Skeletal muscle cell (primary cell): Measurements from ENCODE around the gene ACAD8.
"Not testable (repeated sequence)": the region's sequence is repeated elsewhere in the genome, so short reads cannot be mapped to it uniquely, and the experiment has no call there.

Experiments
- DNase-seq: peaks from one replicate; pipeline ENCODE4 v3.0.0-alpha.2; 2010; ENCODE audit warnings: low read depth
- H3K4me3 ChIP-seq: 2 replicates; pipeline ENCODE4 v1.5.1; 2011; ENCODE audit warnings: low read depth, mild to moderate bottlenecking, control low read depth, low read length, moderate library complexity

ACAD8 gene

DNA sequence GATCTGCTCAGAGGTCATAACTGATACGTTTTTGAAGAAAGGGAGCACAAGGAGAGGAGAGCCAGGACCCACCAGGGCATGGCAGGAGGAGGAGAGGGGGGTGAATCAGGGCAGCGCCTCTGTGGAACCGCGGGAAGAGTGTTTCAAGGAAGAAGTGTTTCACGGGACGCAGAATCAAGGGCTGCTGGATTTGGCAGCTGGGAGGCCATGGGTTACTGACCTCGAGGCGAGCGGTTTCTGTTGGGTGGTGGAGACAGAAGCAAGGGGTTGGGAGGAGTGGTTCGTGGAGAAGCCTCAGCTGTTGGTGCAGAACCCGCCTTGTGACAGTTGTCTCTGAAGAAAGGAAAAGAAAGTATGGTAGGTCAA, 15.8 kb upstream of the ACAD8 start:
- no peak overlapping the region for H3K4me3 ChIP-seq
- no peak for DNase-seq

DNA sequence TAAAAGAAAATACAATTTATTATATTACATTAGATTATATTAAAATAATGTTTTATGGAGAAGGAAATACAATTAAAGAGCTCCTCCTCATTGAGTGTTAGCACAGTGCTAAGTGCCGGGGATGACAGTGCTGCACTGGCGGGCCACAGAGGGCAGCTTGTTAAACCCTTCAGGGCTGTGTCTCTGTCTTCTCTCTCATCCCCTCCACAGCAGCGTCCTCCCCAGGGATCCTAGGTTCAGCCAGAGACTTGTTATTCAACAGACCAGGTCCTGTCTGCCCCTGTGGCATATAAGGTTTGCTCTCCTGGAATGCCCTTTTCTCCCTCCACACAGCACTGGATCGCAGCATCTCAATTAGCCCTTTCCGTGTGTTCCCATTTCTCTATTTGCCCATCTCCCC, 14.4 kb upstream of the ACAD8 start:
- no peak overlapping the region for H3K4me3 ChIP-seq
- DNase-seq = no peak

DNA sequence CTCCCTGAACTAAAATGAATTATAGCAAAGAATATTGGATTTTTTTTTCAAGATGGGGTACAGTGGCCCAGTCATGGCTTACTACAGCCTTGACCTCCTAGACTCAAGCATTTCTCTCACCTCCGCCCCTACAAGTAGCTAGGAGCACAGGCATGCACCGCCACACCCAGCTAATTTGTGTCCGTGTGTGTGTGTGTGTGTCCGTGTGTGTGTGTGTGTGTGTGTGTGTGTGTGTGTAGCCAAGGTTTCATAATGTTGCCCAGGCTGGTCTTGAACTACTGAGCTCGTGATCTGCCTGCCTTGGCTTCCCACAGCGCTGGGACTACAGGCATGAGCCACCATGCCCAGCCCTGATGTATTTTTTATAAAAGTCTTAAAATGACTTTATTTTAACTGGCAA, 12.8 kb upstream of the ACAD8 start:
- DNase-seq = no peak
- no peak overlapping the region for H3K4me3 ChIP-seq

DNA sequence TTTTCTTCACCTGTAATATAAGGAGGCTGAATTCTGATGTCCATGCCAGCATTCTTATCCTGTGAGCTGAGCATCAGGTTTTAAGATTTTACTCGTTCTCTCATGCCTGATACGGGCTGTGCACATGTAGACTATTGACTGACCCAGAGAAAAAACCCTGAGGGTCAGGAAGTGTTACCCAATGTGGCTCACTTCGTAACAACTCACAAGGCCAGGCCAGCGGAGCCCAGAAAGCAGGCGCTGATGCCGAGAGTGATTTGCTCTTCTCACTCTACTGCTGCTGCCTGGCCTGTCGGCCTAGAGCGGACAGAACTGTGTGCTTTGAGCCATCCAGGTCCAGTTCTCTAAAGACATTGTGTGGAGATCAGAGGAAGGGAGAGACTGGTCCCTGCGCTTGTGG, 11.0 kb upstream of the ACAD8 start:
- no peak for DNase-seq

DNA sequence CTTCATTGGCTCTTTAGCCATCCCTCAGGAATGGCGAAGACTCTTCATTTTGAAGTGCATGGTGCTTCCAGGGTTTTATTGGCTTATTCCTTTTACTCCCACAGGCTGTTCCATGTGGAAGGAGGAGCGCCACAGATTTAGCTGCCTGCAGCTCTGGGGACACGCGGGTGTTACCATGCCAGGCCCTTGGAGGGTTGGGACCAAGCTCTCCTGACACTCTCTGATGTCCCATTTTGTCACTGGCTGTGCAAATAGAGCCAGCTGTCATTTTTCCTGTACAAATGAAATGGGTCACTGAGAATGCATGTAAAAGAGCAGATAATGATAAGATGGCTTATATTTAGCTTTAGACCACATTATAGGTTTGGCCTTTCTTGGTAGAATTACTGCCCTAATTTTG, 9.5 kb upstream of the ACAD8 start:
- no peak for DNase-seq
- H3K4me3 ChIP-seq = no peak overlapping the region

More for the DNA sequence above, 11.0 kb upstream of the ACAD8 start:
- no peak overlapping the region for H3K4me3 ChIP-seq

DNA sequence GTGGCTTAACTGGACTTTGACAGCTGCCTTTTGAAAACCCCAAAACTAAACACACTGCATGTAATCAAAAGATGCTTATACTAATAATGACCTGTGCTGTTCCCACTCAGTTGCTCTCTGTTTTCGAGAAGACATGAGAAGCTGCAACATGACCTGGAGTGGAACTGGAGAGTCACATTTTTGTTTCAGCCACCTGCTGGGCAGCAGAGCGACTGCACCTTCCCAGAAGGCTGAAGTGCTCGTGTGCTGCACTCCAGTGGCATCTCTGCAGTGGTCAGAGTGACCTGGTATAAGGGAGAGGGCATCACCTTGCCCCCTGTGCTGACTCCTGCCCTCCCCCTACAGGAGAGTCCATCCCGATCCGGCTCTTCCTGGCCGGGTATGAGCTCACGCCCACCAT, 8.8 kb upstream of the ACAD8 start:
- DNase-seq = no peak
- H3K4me3 ChIP-seq = no peak overlapping the region

DNA sequence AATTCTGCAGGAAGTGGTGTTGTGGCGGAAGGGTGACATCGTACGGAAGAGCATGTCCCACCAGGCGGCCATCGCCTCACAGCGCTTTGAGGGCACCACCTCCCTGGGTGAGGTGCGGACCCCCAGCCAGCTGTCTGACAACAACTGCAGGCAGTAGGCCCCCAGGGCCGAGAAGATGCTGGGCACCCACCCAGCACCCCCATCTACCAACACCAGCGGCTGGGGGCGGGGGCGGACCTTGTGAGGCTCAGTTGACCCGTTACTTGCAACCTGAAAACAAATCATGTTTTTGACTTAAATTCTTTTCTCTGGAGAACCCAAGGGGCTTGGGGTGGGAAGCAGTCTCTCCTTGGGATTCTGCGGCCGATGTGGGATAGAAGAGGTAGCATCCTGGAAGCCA, 7.9 kb upstream of the ACAD8 start:
- H3K4me3 ChIP-seq = no peak overlapping the region
- no peak for DNase-seq

DNA sequence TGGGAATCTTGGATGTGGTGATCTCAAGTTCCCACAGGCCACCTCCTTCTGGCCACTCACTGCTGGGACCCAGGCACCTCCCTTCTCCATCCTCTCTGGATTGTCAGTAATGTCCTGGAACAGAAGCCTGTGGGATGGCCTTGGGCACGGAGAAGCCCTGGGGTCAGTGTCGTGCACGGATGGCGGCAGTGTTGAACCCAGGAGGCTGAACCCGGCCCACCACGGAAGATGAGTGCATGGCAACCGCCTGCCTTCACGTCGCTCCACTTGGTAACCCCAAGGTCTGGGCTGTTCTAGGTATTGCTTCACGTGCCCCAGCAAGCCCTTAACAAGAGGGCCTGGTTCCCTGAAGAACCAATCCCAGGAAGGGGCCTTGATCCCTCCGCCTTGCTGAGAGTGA, 7.3 kb upstream of the ACAD8 start:
- DNase-seq = no peak
- H3K4me3 ChIP-seq = no peak overlapping the region

DNA sequence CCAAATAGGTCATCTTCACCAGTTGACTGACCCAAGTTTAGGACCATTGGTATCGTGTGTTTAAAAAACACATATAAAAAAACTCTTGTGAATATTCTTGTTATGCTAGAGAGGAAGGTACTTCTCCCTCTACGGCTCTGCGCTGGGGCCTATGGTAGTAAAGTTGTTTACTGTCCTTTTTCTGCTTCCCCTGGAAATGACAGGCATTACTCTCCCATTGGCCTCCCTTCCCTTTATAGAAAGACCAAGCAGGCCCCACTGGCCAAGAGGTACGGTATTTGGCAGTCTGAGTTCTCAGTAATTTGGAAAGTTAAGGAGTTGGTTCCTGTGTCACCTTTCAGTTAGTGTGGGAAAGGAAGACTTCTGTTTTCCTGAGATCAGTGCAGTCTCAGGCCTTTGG, 6.7 kb upstream of the ACAD8 start:
- no peak overlapping the region for H3K4me3 ChIP-seq
- DNase-seq = no peak

DNA sequence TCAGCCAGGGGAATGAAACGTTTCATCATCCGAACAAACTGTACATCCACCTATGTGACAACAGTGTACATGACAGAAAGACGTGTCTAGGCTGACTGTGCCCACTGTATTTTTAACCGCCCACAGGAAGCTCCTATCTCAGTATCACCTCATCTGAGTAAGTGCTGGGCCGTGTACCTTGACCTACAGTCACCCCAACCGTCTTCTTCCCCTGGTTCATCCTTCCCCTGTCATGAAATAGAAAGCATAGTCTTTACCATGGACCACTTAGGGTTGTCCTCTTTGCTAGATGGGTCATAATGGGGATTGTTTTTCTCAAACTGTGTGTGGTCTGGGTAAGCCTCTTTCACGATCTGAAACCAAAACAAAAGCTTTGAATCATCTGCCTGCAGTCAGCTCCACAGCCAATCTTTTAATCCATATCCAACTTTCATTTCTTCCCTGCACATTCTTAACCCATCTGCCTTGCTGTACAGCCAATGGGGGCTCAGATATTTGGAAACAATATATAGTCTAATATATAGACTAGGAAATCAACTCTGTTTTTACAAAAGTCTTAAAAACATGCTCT, 4.4 kb upstream of the ACAD8 start:
- no peak overlapping the region for H3K4me3 ChIP-seq
- no peak for DNase-seq

DNA sequence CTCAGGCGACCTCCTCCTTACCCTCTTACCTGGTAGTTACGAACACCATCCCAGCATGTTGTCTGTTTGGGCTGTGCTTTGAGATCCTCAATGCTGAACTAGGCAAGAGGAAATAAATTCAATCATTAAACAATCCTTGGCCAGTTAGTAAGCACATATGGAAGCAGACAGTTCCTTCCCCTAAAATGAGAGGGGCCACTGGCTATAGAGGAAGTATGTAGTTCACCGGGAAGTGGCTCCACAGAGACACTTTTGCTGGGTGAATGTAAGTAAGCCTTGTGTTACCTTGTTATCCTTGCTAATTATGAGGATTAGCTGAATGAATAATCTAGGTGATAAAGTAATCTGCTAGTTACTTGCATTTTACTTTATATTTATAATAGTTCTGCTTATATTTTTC, 3.1 kb upstream of the ACAD8 start:
- no peak overlapping the region for H3K4me3 ChIP-seq
- DNase-seq = no peak

DNA sequence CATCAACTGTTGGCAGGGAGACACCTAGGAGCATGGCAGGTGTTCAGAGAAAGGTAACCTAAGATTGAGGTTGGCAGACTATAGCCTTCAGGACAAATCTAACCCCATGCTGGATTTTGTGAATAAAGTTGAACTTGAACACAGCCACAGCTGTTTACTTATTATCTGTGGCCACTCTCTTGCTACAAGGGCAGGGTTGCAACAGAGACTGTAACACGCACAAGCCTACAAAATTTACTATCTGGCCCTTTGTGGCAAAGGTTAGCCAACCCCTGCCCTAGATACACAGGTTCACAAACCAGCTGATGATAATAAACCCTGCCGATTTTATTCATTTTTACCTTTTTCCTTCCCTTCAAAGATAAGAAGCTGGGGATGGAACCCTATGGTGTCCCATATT, 2.7 kb upstream of the ACAD8 start:
- DNase-seq = no peak
- H3K4me3 ChIP-seq = no peak overlapping the region

DNA sequence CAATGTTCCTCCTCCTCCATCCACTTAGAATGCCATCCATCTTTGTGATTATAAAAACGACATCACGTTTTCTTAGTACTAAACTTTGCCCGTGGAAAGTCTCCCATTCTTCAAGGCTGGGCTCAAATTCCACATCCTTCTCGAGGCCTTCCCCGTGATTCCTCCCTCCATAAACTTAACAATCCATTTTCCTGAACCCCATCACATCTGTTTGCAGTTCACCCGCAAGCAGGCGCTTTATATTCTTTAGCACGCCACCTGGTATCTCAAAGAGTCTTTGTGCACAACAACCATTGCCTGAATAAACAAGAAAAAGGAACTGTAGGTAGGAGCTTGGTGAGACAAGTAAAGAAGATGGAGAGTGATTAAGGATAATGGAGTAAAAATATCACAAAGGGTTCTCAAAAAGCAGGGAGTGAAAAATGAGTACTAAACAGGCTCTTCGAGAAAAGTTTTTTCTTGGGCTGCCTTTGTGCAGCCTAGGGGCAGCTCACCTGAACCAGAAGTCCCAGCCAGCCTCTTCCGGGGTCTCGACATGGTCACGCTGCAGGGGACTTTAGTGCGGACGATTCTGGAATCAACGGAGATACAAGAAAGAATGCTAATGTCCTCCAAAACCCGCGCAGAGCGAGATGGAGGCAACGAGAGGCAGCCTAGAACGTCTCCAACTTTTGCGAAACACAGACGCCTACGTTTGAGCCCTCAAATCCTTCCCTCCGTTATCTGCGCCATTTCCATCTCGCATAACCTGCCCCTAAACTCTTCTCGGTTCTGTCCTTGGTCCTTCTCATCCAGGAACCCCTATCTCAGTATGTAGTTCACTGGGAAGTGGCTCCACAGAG, 801 bp upstream of the ACAD8 start:
- H3K4me3 ChIP-seq = peak overlapping the region; percentile 92
- peak; percentile 26 for DNase-seq

DNA sequence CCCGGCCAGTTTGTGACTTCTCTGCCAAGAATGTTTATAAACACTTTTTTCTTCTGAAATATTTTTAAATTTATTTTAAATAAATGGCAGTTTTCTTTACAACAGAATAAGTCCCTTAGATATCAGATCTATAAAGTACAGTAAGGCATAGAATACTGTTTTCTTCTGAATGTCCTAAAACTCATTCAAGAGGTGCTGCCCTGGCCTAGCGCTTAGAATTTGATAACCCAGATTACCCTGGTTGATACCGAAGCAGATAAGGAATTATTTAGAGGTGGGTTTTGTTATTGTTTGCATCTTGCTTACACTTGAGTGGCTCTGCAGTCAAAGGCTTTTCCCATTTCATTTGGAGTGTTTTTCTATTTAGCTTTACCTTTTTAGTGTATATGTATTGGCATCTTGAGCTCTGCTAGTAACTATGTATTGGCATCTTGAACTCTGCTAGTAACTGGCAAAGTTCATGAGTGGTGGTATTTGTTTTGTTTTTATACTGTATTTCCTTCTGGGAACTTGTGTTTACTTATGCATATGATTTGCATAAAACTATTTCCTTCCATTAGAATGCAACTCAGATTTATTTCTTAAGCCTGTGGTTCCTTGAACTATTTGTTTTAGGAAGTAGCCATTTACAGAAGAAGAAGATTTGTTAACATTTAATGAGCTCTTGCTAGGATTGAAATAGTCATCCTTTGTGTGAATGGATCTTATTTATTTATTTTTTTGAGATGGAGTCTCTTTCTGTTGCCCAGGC, 1.2 kb downstream of the ACAD8 start:
- H3K4me3 ChIP-seq = peak overlapping the region; percentile 92
- no peak for DNase-seq

DNA sequence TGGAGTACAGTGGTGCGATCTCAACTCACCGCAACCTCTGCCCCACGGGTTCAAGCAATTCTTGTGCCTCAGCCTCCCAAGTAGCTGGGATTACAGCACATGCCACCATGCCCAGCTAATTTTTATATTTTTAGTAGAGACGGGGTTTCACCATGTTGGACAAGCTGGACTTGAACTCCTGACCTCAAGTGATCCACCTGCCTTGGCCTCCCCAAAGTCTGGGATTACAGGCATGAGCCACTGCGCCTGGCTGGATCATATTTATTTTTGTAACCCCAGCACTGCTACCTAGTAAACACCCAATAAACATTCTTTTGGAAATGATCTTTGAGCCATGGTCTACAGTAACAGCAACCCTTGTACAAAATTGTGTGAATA, 1.8 kb downstream of the ACAD8 start:
- DNase-seq, H3K4me3 ChIP-seq: not testable (repeated sequence)

DNA sequence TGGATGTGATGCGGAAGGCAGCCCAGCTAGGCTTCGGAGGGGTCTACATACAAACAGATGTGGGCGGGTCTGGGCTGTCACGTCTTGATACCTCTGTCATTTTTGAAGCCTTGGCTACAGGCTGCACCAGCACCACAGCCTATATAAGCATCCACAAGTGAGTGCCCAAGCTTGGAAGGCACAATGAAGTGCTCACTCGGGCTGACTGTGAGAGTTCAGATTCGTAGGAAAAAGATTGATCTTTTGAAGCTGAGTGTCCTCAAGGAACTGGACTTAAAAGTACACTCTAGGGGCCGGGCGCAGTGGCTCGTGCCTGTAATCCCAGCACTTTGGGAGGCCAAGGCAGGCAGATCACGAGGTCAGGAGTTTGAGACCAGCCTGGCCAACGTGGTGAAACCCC, 3.7 kb downstream of the ACAD8 start:
- DNase-seq = no peak
- no peak overlapping the region for H3K4me3 ChIP-seq

DNA sequence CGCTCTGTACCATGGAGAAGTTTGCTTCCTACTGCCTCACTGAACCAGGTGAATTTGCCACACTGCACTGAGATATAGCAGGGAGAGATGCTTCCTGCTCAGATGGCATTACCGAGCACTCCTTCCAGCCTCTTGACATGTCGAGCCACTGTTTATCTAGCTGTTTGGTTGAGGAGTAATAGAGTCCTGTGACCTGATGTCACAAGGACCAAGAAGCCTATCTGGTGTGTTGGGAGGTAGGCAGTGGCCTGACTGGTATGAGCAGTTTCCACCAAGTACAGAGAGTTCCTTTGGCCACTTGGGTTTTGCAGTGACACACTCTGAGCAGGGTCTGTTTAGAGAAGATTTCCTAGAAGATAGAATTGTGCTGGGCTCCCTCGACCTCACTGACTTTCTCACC, 5.2 kb downstream of the ACAD8 start:
- no peak overlapping the region for H3K4me3 ChIP-seq

DNA sequence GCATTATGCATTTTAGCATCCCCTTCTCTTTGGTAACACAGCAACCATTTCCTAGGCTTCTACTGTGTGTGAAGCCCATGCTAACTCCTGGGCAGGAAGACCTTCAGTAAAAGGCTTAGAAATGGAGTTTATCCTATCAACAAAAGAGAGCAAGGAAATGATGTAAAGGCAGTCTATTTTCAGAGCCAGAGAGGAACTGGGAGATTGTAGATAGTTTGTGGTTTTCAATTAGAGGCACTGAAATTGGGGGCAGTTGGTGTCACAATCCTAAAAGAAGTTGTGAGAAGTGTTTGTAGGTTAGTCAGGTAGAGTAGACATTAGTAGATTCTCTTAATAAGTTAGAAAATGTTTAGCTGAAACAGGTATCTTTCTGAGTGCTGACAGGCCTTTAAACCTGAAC, 7.1 kb downstream of the ACAD8 start:
- DNase-seq = no peak
- H3K4me3 ChIP-seq = no peak overlapping the region

More for the DNA sequence above, 5.2 kb downstream of the ACAD8 start:
- no peak for DNase-seq

DNA sequence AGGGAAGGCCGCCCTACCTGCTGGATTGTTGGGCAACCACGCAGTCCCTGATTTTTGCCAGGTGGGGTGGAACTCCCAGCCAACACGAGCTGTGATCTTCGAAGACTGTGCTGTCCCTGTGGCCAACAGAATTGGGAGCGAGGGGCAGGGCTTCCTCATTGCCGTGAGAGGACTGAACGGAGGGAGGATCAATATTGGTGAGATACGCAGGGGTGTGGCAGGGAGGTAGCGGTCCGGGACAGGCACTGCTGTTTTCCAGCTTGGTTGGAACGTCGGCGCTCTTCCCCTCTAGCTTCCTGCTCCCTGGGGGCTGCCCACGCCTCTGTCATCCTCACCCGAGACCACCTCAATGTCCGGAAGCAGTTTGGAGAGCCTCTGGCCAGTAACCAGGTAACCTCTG, 7.6 kb downstream of the ACAD8 start:
- DNase-seq = no peak

DNA sequence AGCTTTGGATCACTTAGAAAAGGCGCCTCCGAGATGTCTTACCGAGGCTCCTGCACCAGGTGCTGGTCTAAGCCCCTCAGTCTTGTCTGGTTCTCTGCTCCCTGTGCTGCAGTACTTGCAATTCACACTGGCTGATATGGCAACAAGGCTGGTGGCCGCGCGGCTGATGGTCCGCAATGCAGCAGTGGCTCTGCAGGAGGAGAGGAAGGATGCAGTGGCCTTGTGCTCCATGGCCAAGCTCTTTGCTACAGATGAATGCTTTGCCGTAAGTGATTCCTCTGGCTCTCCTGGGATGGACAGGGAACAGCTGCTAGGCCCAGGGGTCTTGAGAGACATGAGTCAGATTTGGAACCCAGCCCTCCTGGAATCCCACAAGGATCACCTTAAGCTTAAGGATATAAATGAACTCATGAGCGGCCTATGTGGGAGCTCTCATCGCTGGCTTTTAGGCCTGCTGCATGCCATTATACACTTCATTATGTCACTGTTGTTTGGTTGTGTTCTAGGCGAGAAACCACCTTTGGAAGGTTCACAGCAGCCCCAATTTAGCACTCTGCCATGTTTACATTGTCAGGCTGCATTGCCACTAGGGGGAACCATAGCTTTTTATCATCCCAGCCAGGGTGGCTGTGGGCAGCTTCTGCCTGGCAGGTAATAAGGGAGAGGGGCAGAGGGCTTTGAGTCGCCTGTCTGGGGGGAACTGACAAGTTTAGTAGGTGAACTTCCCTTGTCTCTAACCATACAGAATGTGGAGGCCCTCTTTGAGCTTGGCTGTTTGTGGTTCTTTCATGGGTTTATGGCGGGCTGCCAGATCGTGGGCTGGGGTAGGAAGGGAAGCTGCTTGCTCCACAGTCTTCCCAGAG, 8.5 kb downstream of the ACAD8 start:
- no peak overlapping the region for H3K4me3 ChIP-seq
- DNase-seq = peak; percentile 27

More for the DNA sequence above, 7.6 kb downstream of the ACAD8 start:
- no peak overlapping the region for H3K4me3 ChIP-seq
